HepG2 (cell line): ENCODE results near the gene IL17F. TPM values are rescaled to one million over a fixed set of nuclear protein-coding genes. Genes with fewer than 3 reads are reported as not detected.

Experiments used
- KDM4B ChIP-seq: sonication (generic); formaldehyde crosslinking; IDR thresholded peaks from 2 replicates; pipeline ENCODE4 v1.4.0; 2020; ENCODE audit warnings: missing genetic modification reagents
- LCORL ChIP-seq, 2 experiments: fragments of 450-650 bp in 1 of 2; sonication (generic) in 1 of 2; formaldehyde crosslinking in 1 of 2; IDR thresholded peaks; 2 replicates each; pipeline versions ENCODE4 v1.5.0 to v1.6.1; 2017 to 2020; ENCODE audit warnings: antibody characterized with exemption in 1 of 2, missing genetic modification reagents in 1 of 2
- NFIB ChIP-seq: sonication (generic); formaldehyde crosslinking; IDR thresholded peaks from 2 replicates; pipeline ENCODE4 v1.9.0; 2021; ENCODE audit warnings: missing genetic modification reagents, mild to moderate bottlenecking, borderline replicate concordance
- NRL ChIP-seq: sonication (generic); formaldehyde crosslinking; IDR thresholded peaks from 2 replicates; pipeline ENCODE4 v1.5.0; 2020; ENCODE audit warnings: missing genetic modification reagents, mild to moderate bottlenecking, moderate library complexity, borderline replicate concordance
- PCBP2 ChIP-seq: fragments of 200-400 bp; formaldehyde crosslinking; optimal IDR thresholded peaks from 2 replicates; pipeline ENCODE3; 2018; ENCODE audit warnings: low read length, low read depth; ENCODE audit not compliant: poor library complexity, severe bottlenecking
- PHF8 ChIP-seq: sonication (generic); formaldehyde crosslinking; IDR thresholded peaks from 2 replicates; pipeline ENCODE4 v1.5.0; 2020; ENCODE audit warnings: missing genetic modification reagents
- RBM22 ChIP-seq: fragments of 200-400 bp; formaldehyde crosslinking; optimal IDR thresholded peaks from 2 replicates; pipeline ENCODE3; 2017; ENCODE audit warnings: mild to moderate bottlenecking, low read length, moderate library complexity
- RERE ChIP-seq: IDR thresholded peaks from 2 replicates; pipeline ENCODE4 v1.6.1; 2016; ENCODE audit warnings: low read depth, missing genetic modification reagents, missing compliant biosample characterization
- TCF12 ChIP-seq, 2 experiments: fragments of 450-650 bp in 1 of 2; sonication (generic) in 1 of 2; formaldehyde crosslinking in 1 of 2; IDR thresholded peaks; 2 replicates each; pipeline versions ENCODE4 v1.6.1 to v1.8.0; 2017 to 2022; ENCODE audit warnings: antibody characterized with exemption in 1 of 2, mild to moderate bottlenecking in 1 of 2, missing genetic modification reagents in 1 of 2, moderate library complexity in 1 of 2
- TOPORS ChIP-seq: sonication (generic); formaldehyde crosslinking; IDR thresholded peaks from 2 replicates; pipeline ENCODE4 v1.8.0; 2023; ENCODE audit warnings: mild to moderate bottlenecking, missing genetic modification reagents
- ZMAT3 ChIP-seq: sonication (generic); formaldehyde crosslinking; conservative IDR thresholded peaks from 2 replicates; pipeline ENCODE4 v1.7.0; 2021; ENCODE audit warnings: missing genetic modification reagents
- ZNF253 ChIP-seq: sonication (generic); formaldehyde crosslinking; IDR thresholded peaks from 2 replicates; pipeline ENCODE4 v1.8.0; 2022; ENCODE audit warnings: mild to moderate bottlenecking, missing genetic modification reagents, borderline replicate concordance
- ZNF275 ChIP-seq: sonication (generic); formaldehyde crosslinking; IDR thresholded peaks from 2 replicates; pipeline ENCODE4 v1.8.0; 2022; ENCODE audit warnings: missing genetic modification reagents, mild to moderate bottlenecking, inconsistent platforms, borderline replicate concordance
- ZNF296 ChIP-seq: sonication (generic); formaldehyde crosslinking; conservative IDR thresholded peaks from 2 replicates; pipeline ENCODE4 v1.5.0; 2020; ENCODE audit warnings: mild to moderate bottlenecking, missing genetic modification reagents
- ZNF326 ChIP-seq: sonication (generic); formaldehyde crosslinking; IDR thresholded peaks from 2 replicates; pipeline ENCODE4 v1.4.0; 2020; ENCODE audit warnings: missing genetic modification reagents, borderline replicate concordance
- ZNF333 ChIP-seq: sonication (generic); formaldehyde crosslinking; IDR thresholded peaks from 2 replicates; pipeline ENCODE4 v1.4.0; 2020; ENCODE audit warnings: mild to moderate bottlenecking, missing genetic modification reagents, borderline replicate concordance
- ZNF350 ChIP-seq: sonication (generic); formaldehyde crosslinking; IDR thresholded peaks from 2 replicates; pipeline ENCODE4 v1.4.0; 2020; ENCODE audit warnings: mild to moderate bottlenecking, low read depth, missing genetic modification reagents, borderline replicate concordance
- ZNF496 ChIP-seq: sonication (generic); formaldehyde crosslinking; IDR thresholded peaks from 2 replicates; pipeline ENCODE4 v1.8.1; 2023; ENCODE audit warnings: mild to moderate bottlenecking, moderate library complexity, missing genetic modification reagents; ENCODE audit not compliant: insufficient replicate concordance
- ZNF660 ChIP-seq: sonication (generic); formaldehyde crosslinking; IDR thresholded peaks from 2 replicates; pipeline ENCODE4 v1.5.1; 2020; ENCODE audit warnings: mild to moderate bottlenecking, low read depth, missing genetic modification reagents, borderline replicate concordance
- ZNF879 ChIP-seq: sonication (generic); formaldehyde crosslinking; IDR thresholded peaks from 2 replicates; pipeline ENCODE4 v1.8.1; 2023; ENCODE audit warnings: missing genetic modification reagents
- polyA plus RNA-seq, 8 experiments: library from polyadenylated mRNA; depleted of rRNA in 3 of 8; stranded (reverse) in 7 of 8; unstranded in 1 of 8; fragments of >200 nt; fragmentation: Illumina TruSeq in 4 of 8; extraction: Trizol in 4 of 8; gene quantifications; 2 replicates each; pipeline versions ENCODE4 v1.2.1 to v1.2.3, GENCODE V29; 2011 to 2016; ENCODE audit warnings: low read depth in 4 of 8, missing spikeins in 1 of 8, mixed read lengths in 1 of 8; ENCODE audit not compliant: insufficient read depth in 1 of 8
- total RNA-seq, 5 experiments: library from RNA; depleted of rRNA; stranded (reverse); fragments of >200 nt; fragmentation: Illumina TruSeq; extraction: Trizol; gene quantifications; 2 replicates each; pipeline ENCODE4 v1.2.3, GENCODE V29; 2016; ENCODE audit warnings: low read depth in 1 of 5
- TF ChIP-seq, protein P1 (sequence below): sonication (generic); formaldehyde crosslinking; IDR thresholded peaks from 2 replicates; pipeline ENCODE4 v1.8.0; 2022; ENCODE audit warnings: missing genetic modification reagents, low read depth, mild to moderate bottlenecking, borderline replicate concordance

IL17F gene
- total and polyA plus RNA-seq, 2 of the 13 experiments (the other 11 are each of a cell fraction or from before 2014, with no cell fraction given), result not detected

GRCh38 chr6:52284460-52285176 lies 40.3 kb upstream of the IL17F start, which contains the start of gene MCM3 (continued):
- TF ChIP-seq LCORL (IDR thresholded peaks at IDR 0.05), result no peak
- TF ChIP-seq LCORL (CRISPR knock-in tag; IDR thresholded peaks at IDR 0.05), result peak; percentile 37; the same call in 1 of the 2 replicates
- no peak for TF ChIP-seq TCF12 (IDR thresholded peaks at IDR 0.05)
- peak; percentile 10; the same call in 1 of the 2 replicates for TF ChIP-seq TCF12 (CRISPR knock-in tag; IDR thresholded peaks at IDR 0.05)
- TF ChIP-seq ZNF660 (CRISPR knock-in tag), result no peak
- TF ChIP-seq NFIB (CRISPR knock-in tag), result no peak
- TF ChIP-seq ZNF253, result no peak
- peak; percentile 92 for TF ChIP-seq PHF8
- TF ChIP-seq ZNF275, result peak; percentile 85
- peak; percentile 83; the same call in 1 of the 2 replicates for TF ChIP-seq TOPORS (CRISPR knock-in tag)
- TF ChIP-seq PCBP2, result no peak
- TF ChIP-seq KDM4B (CRISPR knock-in tag), result peak; percentile 37; the same call in 1 of the 2 replicates
- TF ChIP-seq ZNF496 (CRISPR knock-in tag), result peak; percentile 23
- TF ChIP-seq RBM22, result no peak
- no peak; the same call in 1 of the 2 replicates for TF ChIP-seq ZNF296 (CRISPR knock-in tag)
- peak; percentile 96 for TF ChIP-seq NRL (CRISPR knock-in tag)
- peak; percentile 96 for TF ChIP-seq ZNF350 (CRISPR knock-in tag)
- TF ChIP-seq ZNF326 (CRISPR knock-in tag), result no peak
- TF ChIP-seq ZMAT3 (CRISPR knock-in tag), result peak; percentile 94; the same call in 1 of the 2 replicates
- no peak; the same call in 1 of the 2 replicates for TF ChIP-seq ZNF333
- no peak; the same call in 1 of the 2 replicates for TF ChIP-seq RERE (CRISPR knock-in tag)
- peak; percentile 95; the same call in 1 of the 2 replicates for TF ChIP-seq ZNF879 (CRISPR knock-in tag)
- TF ChIP-seq, protein P1, sequence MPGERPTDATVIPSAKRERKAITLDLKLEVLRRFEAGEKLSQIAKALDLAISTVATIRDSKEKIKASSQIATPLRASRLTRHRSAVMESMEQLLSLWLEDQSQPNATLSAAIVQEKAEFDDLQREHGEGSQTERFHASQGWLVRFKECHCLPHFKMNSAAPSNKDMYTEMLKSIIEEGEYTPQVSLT (CRISPR knock-in tag), result no peak
